HG03060 (cell line): Measurements from ENCODE around the gene WDR93.

Experiments used
- ATAC-seq: cut with Tn5 transposase; IDR thresholded peaks from one replicate; pipeline ENCODE4 v1.9.1; 2021; ENCODE audit warnings: low read depth, moderate number of reproducible peaks; ENCODE audit not compliant: unreplicated experiment

The WDR93 gene

DNA sequence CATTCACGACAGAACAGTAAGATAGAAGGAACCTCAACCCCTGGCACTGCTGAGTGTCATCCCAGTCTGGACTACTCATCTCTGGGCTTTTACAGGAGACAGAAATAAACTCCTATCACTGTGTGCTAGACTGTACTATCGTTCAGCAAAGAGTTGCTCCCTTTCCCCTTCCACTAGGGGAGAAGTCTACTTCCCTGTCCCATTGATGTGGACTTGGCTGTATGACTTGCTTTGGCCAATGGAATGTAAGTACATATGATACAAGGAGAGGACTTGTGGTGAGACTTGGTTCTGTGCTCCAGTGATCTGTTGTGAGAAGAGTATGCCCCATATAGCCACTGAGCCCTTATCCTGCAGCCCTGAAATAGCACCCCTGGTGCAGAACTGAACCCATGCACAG, 30.1 kb upstream of the WDR93 start:
- no peak for ATAC-seq

DNA sequence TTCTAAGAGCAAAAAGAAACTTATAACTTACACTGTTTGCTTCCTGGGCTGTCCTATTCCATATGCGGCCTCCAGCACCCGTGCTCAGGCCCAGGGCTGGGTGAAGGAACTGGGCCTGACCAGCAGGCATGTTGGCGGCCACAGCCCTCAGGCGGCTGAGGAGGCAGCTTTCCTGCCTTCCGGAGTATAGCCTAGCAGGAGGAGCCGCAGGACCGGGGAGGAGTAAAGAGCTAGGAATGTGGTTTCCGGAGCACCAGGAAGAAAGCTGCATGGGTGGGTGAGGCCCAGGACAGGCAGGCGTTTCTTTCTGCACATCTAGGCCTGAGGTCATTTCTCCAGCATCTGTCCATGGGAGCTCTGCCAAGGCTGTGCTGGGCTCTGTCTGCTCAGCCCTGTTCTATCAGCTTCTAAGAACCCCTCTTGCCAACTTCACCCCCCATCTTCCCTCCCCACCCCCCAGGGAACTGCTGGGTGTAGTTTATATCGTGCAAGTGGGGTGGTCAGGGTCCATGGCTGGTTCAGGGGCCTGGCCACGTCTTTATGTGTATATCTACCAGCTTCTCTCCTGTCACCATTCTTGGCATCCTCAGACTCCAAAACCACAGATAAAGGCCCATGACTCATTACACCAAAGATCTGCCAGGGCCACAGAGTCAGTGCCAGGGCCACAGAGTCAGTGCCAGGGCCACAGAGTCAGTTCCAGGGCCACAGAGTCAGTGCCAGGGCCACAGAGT, 27.6 kb upstream of the WDR93 start:
- no peak for ATAC-seq

DNA sequence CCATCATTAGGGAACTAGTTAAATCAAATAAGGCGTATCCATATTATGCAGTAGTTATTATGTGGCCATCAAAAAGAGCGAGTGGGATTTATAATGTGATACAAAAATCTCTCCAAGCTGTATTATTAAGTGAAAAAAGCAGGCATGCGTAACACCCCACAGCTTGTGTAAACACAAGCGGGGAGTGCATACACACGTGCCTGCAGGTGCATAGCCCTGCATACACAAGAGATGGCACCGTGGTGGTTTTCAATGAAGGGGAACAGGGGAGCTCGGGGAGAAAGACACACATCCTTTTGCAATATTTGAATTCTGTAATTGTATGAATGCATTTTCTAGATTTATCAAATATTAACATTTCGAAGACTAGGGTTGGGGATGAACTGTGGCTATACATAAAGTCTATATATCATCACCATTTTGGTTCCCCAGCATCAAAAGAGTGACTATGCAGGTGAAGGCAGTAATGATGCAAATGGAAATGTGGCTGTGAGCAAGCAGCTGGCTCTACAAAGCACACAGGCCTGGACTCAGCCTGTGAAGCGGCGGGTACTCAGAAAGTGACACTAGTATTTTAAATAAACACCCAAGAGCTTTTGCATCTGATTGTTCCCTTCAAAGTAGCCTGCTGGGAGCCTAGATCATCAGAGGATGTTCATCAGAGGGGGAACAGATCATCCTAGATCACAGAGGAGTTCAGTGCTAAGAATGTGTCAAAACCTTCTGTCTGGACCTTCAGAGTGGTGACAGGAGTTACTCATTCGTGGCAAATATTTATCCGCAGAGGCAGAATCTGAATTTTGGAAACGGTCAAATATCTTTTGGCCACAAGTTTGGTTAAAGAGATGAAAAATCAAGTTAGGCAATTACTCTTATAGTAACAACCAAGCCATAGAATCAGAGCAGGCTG, 25.9 kb upstream of the WDR93 start:
- ATAC-seq, result no peak

DNA sequence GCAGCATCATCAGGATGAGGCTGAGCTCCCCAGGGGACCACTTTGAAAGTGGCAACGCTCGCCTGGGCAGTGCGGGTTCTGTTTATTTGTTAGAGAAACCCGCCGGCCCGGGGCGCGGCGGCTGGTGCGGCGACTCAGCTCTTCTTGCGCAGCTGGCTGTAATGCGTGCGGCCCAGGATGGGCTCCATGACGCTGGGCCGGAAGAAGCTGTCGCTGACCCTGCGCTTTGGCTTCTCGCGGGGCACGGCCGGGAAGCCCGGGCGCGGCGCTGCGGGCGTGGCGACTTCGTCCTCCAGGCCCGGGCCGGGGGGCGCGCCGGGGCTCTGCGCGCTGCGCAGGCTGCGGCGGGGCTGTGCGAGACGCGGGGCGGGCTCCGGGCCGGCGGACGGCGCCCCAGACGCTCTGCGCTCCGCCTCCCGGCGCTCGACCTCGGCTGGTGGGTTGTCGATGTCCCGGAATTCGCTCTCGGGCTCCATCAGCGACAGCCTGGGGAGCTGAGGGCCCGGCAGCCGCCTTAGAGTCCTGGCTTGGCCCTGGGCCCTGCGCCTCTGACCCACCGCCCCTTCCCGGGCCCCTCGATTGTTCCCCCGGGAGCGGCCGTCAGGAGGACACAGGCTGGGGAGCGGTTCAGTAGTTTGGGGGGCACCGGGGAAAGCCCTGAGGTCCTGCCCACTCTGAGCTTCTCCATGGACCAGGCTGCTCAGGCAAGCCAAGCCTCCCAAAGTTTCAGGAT, 25.0 kb upstream of the WDR93 start:
- ATAC-seq, result no peak

DNA sequence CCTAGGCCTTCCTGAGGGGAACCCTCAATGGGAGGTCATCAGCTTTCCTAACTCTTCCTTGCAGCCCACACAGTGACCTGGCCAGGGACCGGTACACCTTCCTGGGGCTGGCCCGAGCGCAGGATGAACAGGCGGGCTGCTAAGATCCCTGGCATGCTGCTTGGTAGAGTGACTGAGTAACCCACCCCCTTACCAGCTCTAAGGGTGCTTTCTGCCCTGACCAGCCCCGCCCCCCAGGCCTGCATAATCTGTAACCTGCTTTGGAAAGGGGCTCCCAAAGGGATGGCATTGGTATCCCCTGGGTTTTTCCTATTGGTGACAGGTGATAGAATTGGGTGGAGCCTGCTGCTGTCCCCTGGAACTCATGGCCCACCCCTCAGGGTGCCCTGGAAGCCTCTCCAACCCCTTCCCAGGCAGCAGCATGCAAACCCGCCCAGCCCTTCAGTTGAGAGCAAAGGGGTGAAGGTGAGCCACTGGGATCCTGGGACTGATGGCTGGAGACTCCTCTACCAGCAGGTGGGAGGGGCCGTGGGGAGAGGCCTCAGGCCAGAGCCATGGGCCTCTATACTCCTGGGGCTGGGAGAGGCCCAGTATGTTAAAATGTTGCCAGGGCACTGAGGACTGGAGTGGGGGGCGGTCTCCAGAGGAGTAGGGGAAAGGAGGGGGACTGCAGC, 24.3 kb upstream of the WDR93 start:
- no peak for ATAC-seq

DNA sequence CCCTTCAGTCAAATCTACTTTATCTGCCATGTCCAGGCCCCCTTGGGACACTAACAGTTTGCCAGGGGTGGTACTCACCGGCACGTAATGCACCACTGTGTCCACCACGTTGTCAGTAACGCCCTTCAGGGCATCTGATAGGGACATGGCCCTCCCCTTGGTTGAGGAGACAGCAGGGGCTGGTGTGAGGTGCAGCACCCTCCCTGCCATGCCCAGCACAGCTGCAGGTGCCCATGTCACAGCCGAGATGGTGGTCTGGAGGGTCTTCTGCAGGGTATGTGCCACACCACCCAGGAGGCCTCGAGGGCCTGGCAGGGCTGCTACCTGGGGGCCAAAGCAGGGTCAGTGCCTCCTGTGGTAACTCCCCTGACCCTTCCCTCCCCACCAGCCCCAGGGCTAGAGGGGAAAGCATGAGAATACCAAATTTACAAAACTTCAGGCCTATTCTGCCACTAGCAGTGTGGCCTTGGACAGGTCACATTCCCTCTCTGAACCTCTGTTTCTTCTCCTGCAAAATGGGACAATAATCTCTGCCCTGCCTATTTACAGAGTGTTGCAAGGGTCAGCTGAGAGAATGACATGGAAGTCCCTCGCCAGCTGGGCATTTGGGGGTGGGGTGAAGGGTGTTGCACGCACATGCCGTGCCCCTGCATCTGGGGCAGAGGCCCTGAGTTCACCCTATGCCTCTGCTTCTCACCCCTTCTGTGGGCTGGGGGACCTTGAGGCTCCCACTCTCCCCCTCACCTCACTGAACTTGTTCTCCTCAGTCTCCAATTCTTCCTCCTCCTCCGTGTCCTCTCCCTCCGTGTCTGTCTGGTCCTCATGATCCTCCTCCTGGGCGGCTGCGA, 23.5 kb upstream of the WDR93 start:
- no peak for ATAC-seq

DNA sequence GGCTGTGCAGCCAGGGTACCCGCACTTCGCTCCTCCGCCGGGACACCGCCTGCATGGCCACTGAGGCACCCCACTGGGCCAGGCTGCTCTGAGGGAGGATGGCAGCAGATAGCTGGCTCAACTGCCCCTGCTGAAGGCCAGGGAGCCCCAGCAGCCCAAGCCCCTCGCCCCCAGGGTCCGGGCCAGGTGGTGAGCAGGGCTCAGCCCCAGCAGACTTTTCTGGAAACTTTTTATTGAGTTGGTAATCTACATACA, 23.0 kb upstream of the WDR93 start:
- no peak for ATAC-seq

DNA sequence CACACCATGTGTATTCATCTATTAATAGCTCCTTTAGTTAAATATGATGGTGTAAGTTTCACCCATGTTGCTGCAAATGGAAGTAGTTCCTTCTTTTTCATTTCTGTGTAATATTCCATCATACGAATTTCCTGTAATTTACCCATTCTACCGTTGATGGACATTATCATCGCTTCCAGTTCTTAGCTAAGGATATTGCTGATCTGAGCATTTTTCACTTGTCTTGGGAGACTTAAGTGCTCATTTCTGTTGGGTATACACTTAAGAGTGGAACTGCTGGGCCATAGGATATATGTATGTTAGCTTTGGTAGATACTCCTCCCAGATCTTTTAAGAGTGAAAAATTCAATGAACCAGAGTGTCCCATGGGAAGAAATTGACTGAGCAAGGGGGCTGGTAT, 22.4 kb upstream of the WDR93 start:
- no peak for ATAC-seq

DNA sequence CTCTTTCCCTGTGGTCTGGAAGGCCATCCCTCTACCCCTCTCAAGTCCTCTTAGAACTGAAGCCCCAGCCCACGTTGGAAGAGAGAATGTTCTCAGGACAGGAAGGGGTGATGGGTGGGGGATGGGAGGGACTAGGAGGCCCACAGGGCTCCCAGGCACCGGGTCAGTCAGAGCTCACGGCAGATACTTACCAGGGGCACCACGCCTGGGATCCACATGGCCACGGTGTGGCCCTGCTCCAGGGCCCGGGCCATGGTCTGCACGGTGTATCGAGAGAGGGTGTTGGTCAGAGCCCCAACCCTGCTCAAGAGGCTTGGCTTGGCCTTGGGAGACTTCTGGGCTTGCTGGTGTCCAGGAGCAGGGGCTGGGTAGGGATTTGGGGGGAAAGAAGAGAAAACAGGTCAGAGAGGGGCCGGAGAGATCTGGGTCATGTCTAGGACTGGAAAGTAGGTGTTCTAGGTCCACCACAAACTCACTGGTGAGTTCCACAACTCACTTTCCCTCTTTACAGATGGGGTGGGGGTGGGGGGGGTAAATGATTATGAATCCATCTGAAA, 21.2 kb upstream of the WDR93 start:
- ATAC-seq, result no peak

DNA sequence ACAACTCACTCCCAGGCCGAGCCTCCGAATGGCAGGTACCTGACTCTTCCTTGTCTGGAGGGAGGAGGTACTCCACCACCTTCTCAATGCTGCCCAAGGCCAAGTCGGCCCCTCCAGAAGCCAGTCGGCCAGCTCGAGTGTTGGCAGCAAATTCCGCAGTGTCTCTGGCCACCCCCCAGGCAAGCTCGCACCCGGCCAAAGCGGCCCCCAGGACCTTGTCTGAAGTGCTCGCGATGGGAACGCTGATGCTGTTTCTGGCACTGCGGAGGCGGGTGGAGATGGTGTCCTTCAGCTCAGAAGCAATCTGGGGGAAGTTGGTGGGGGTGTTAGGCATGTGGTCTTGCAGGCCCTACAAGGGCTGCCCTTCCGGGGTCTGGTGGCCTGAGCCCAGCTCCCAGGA, 20.7 kb upstream of the WDR93 start:
- ATAC-seq, result no peak

DNA sequence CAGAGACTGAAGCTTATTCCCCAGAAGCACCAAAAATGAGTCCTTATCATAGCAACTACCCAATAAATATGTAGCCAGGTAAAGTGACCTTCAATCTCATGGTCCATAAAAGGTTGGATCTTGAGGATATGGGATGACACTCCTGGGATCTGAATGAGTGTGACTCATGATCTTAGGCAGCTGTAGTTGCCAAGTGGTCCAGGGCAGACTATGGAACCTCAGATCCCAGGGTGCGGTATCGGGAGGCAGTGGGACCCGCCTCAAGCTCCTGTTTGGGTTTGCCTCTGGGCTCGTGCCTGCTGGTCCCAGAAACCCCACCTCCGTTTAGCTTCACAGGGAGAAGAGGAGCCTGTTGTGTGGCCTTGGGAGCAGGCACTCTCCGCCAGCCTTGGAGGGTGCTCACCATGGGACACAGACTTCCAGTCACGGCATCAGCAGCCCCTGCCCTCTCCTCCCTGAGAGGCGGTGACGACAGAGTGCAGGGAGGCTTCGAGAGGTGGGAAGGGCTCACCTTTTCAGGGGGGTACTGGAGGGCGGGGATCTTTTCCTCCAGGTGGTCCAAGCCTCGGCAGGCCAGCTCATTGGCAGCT, 19.5 kb upstream of the WDR93 start:
- no peak for ATAC-seq

DNA sequence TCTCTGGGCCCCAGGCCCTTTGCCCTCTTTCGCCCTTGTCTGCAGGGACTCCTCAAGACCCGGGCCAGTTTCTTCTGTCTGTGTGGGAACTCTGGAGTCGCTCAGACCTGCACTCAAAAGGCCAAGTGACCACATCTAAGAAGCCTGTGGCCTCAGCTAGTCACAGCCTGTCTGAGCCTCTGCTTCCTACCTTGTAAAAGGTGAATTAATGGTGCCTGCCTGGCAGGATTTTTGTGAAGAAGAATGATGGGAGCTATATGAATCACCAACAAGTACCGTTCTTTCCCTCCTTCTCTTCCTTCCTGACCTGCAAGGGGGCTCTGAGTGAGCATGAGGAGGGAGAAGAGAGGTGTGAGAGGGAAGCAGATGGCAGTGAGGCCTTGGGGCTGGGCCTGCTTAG, 18.9 kb upstream of the WDR93 start:
- ATAC-seq, result no peak

DNA sequence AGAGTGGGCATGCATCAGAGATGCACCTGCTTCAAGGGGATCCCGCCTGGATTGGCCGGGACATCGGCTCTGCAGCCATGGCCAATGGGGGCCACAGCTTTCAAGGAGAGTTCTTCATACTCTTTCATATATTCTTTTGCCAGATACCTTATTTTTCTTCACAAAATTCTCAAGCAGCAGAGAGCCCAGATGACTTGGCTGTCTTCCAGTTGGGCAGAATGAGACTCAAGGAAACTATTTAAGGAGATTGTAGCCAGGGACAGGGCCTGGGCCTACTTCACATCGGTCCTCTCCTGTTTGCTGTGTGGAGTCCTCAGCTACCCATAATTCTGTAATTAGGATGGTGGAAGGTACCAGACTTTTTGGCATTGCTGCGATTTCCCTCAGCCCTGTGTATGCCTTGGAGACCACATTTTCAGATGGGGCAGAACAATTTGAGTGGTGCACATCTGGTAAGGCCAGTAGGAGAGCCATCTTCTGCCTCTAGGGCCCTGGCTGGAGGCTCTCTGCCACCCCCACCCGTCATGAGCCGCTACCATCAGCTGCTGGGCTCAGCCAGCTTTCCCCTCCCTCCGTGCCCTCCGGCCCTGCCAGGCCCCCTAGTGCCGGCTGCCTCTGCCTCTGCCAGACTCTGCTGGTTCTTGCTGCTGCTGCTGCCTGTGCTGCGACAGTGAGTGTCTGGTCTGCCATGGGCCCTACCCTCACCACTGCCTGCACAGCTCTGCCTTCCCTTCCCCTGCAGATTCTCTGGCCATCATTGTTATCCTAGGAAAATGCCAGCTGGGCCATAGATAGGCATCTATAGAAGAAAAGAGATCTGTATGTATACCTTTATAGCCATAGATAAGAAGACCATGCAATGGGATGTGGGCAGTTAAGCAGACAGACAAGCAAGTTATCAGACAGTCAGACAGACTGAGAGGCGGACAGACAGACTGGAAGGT, 18.1 kb upstream of the WDR93 start:
- ATAC-seq, result no peak

DNA sequence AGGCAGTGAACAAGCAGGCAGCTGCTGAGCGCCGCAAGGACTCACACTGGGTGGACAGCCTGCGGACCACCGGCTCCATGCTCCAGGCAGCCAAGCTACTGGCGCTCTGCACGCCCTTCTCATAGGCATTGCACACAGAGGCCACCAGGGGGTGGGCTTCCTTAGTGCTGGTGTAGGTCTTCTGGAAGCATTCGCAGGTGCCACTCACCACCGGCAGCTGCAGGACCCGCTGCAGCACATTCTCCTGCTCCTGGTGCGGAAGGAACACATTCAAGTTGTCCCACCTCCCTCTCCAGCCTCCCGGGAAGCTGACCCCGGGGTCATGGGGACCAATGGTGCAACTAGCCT, 17.5 kb upstream of the WDR93 start:
- no peak for ATAC-seq

DNA sequence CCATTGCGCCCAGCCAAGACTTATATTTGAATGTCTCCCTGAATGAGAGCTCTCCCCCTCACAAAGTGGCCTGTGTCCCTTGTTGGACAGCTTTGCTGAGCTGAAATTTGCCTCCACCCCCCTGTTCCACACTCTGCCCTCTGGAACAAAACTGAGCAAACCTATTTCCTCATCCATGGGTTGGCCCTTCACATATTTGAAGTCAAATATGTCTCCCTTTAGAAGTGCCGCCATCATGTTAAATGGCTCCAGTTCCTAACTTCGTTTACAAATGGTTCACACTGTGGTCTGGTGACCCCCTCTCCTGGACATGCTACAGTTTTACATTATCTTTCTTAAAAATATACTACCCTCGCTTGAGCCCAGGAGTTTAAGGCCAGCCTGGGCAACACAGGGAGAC, 16.1 kb upstream of the WDR93 start:
- ATAC-seq, result no peak

DNA sequence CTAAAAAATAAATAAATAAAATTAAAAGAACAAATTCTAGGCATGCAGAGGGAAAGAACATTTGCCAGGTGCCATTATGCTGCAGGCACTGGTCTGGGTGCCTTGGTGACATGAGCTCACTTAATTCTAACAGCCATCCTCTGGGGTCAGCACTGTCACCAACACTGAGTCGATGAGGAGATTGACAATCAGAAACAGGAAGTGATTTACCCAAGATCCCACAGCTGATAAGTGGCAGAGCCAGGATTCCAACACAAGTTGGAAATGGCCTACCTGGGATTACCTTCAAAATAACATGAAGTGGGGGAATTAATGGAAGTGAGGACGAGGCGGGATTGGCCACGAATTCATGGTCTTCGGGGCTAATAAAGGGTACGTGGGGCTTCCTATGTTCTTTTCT, 15.0 kb upstream of the WDR93 start:
- no peak for ATAC-seq

DNA sequence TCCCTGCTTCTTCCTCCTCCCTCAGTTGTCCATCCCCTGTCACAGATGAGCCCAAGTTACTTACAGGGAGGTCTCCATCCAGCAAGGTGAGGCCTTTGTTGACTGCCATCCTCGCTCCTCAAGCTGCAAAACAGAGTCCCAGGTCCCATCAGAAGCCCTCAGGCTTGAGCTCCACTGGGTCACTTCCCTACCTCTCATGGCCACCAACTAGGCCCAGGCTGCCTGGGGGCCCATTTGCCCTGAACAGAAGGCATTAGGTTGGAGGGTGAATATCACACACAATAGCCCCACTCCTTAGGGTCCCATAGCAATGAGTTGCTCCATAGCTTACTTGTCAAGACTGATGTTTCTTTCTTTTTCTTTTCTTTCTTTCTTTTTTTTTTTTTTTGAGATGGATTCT, 13.2 kb upstream of the WDR93 start:
- no peak for ATAC-seq

DNA sequence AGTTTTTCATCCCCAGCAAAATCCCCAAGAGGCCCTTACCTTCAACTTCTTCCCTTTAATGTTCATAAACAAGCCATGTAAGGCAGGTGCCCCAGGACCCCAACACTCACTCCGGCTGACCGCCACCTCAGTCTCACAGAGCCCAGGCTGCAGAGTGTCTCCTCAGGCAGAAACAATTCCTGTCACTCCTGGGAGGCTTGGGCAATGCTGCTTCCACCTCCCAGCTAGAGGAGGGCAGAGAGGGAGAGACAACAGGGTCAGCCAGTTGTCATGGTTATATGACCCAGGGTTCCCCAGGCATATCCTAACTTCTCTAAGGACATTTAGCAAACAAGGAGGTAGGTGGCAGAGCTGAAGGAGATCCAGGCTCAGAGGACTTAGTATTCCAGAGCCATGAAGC, 11.4 kb upstream of the WDR93 start, which contains the start of gene PLIN1:
Gene PLIN1, minus strand, starts transcription at position 156 of the 400 bp plus-strand sequence. CDS start 1,878 bp downstream, outside the sequence.
- ATAC-seq, result no peak
